A673 (cell line): ENCODE data around the gene IRF2BP2. TPM values are rescaled to one million over a fixed set of nuclear protein-coding genes. Genes with fewer than 3 reads are reported as not detected.

Experiments
- BruUV-seq: library from RNA; stranded (reverse); fragments of 400-500 nt; replicated peaks from 2 replicates; lab custom pipeline; 2021; lab: Mats Ljungman, UMichigan
- CTCF ChIA-PET: fragments of 300-600 bp; sonication (Branson Sonifier 250); formaldehyde crosslinking; loops from one replicate; lab custom pipeline; 2022; ENCODE audit warnings: antibody characterized with exemption; lab: Charles Lee
- POLR2A ChIA-PET: fragments of 300-600 bp; sonication (Branson Sonifier 250); formaldehyde crosslinking; loops from one replicate; lab custom pipeline; 2022; ENCODE audit warnings: antibody characterized with exemption; ENCODE audit not compliant: low non-redundant PET; lab: Charles Lee
- DNase-seq: peaks from one replicate; pipeline ENCODE4 v3.0.0-alpha.2; 2015; ENCODE audit warnings: low spot score
- H3K27ac ChIP-seq: fragments of 200-600 bp; sonication (generic); 2 replicates; pipeline ENCODE4 v1.5.1; 2016; ENCODE audit warnings: mixed run types, low read depth, mild to moderate bottlenecking, mixed read lengths, antibody characterized with exemption, low read length; ENCODE audit not compliant: poor library complexity, severe bottlenecking
- H3K27me3 ChIP-seq: fragments of 200-600 bp; sonication (generic); replicated peaks from 2 replicates; pipeline ENCODE4 v1.6.1; 2017; ENCODE audit warnings: mixed run types, low read depth, mild to moderate bottlenecking, mixed read lengths, antibody characterized with exemption, low read length; ENCODE audit not compliant: insufficient read depth, poor library complexity
- H3K36me3 ChIP-seq: fragments of 200-600 bp; sonication (generic); 2 replicates; pipeline ENCODE4 v1.6.1; 2016; ENCODE audit warnings: mixed run types, mild to moderate bottlenecking, mixed read lengths, antibody characterized with exemption, low read length; ENCODE audit not compliant: insufficient read depth, poor library complexity, severe bottlenecking
- H3K4me1 ChIP-seq: fragments of 200-600 bp; sonication (generic); 2 replicates; pipeline ENCODE4 v1.6.1; 2017; ENCODE audit warnings: mixed run types, mild to moderate bottlenecking, mixed read lengths, antibody characterized with exemption, low read length; ENCODE audit not compliant: insufficient read depth, poor library complexity, severe bottlenecking
- H3K4me3 ChIP-seq: fragments of 200-600 bp; sonication (generic); 2 replicates; pipeline ENCODE4 v1.5.1; 2016; ENCODE audit warnings: low read depth, mixed run types, mild to moderate bottlenecking, mixed read lengths, low read length; ENCODE audit not compliant: poor library complexity, severe bottlenecking
- H3K9me3 ChIP-seq: fragments of 200-600 bp; sonication (generic); 2 replicates; pipeline ENCODE4 v1.6.1; 2016; ENCODE audit warnings: mixed run types, low read depth, mild to moderate bottlenecking, mixed read lengths, antibody characterized with exemption, low read length; ENCODE audit not compliant: poor library complexity, severe bottlenecking
- EZH2 ChIP-seq: fragments of 200-600 bp; sonication (generic); IDR thresholded peaks from 2 replicates; pipeline ENCODE4 v1.6.1; 2017; ENCODE audit warnings: borderline replicate concordance, low read depth, mild to moderate bottlenecking, mixed read lengths, antibody characterized with exemption, low read length; ENCODE audit not compliant: poor library complexity, severe bottlenecking
- intact Hi-C: fragments of 100-400 bp; cut with micrococcal nuclease; formaldehyde crosslinking; loops from one replicate; pipeline ENCODE4 v1.10.0; 2022; ENCODE audit not compliant: unreplicated experiment
- total RNA-seq: library from RNA; stranded (reverse); gene quantifications from 2 replicates; pipeline ENCODE4 v1.2.3, GENCODE V29; 2021
- TF ChIP-seq, protein P1 (sequence below): fragments of 300-800, 200-600 bp; sonication (generic); conservative IDR thresholded peaks from 2 replicates; pipeline ENCODE4 v1.5.1; 2017; ENCODE audit warnings: low read depth, mild to moderate bottlenecking, antibody characterized with exemption, low read length, moderate library complexity, mixed read lengths

Gene IRF2BP2
- total RNA-seq, 1 experiment from 2014 or later: 43.8 TPM

GRCh38 chr1:234647245-234647644 is 37.3 kb upstream of the IRF2BP2 start:
- H3K27me3 ChIP-seq: no peaks in the 10 kb centered on the region
- ChIA-PET POLR2A (no interaction called here), CTCF (no interaction called here)
- H3K36me3 ChIP-seq: no peaks in the 10 kb centered on the region
- intact Hi-C loops: no loop called here
- TF ChIP-seq EZH2: no peak
- TF ChIP-seq, protein P1, sequence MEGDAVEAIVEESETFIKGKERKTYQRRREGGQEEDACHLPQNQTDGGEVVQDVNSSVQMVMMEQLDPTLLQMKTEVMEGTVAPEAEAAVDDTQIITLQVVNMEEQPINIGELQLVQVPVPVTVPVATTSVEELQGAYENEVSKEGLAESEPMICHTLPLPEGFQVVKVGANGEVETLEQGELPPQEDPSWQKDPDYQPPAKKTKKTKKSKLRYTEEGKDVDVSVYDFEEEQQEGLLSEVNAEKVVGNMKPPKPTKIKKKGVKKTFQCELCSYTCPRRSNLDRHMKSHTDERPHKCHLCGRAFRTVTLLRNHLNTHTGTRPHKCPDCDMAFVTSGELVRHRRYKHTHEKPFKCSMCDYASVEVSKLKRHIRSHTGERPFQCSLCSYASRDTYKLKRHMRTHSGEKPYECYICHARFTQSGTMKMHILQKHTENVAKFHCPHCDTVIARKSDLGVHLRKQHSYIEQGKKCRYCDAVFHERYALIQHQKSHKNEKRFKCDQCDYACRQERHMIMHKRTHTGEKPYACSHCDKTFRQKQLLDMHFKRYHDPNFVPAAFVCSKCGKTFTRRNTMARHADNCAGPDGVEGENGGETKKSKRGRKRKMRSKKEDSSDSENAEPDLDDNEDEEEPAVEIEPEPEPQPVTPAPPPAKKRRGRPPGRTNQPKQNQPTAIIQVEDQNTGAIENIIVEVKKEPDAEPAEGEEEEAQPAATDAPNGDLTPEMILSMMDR: no peak
- DNase-seq: no peak
- H3K9me3 ChIP-seq: no peaks in the 10 kb centered on the region
- no peak overlapping the region for H3K4me3 ChIP-seq
- no TSS peak for BruUV-seq
- H3K27ac ChIP-seq: no peak overlapping the region
- H3K4me1 ChIP-seq: no peaks in the 10 kb centered on the region

DNA sequence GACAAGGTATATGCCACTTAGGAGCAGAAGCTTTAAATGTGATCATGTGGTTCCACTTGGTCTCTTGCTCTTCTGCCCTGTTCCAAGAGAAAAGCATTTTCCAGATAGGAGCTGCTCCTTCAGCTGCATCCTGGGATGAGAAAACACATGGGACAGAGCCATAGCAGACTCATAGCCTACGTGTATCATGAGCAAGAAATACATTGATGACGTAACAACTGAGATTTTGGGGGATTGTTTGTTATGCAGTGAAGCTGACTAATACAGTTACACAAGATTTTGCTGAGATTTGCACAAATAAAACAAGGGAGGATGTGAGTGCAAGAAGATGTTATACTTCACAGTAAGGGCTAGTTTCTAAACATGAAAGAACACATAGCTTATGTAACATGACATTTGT is 36.0 kb upstream of the IRF2BP2 start:
- Histone ChIP-seq H3K36me3 (no peaks in the 10 kb centered on the region), H3K9me3 (no peaks in the 10 kb centered on the region), H3K27me3 (no peaks in the 10 kb centered on the region), H3K4me3 (no peak overlapping the region), H3K4me1 (no peaks in the 10 kb centered on the region), H3K27ac (no peak overlapping the region)
- no TSS peak for BruUV-seq
- no peak for DNase-seq
- intact Hi-C loops: no loop called here
- ChIA-PET CTCF (no interaction called here), POLR2A (no interaction called here)
- TF ChIP-seq, protein P1: no peak
- TF ChIP-seq EZH2: no peak

GRCh38 chr1:234645474-234645953 is 35.5 kb upstream of the IRF2BP2 start:
- Histone ChIP-seq H3K4me3 (no peak overlapping the region), H3K27ac (no peak overlapping the region), H3K27me3 (no peaks in the 10 kb centered on the region), H3K9me3 (no peaks in the 10 kb centered on the region), H3K36me3 (no peaks in the 10 kb centered on the region), H3K4me1 (no peaks in the 10 kb centered on the region)
- DNase-seq: no peak
- no TSS peak for BruUV-seq
- intact Hi-C loops: no loop called here
- CTCF ChIA-PET: no interaction called here
- TF ChIP-seq, protein P1: no peak
- no peak for TF ChIP-seq EZH2
- POLR2A ChIA-PET: no interaction called here
